HCT116 (cell line): ENCODE data around the gene GBF1. TPM values are rescaled to one million over a fixed set of nuclear protein-coding genes. Genes with fewer than 3 reads are reported as not detected.

ENCODE experiments used
- ATAC-seq: fragments of 200-7000 bp; cut with Tn5 transposase; 2 replicates; pipeline ENCODE4 v1.9.1; 2020; ENCODE audit warnings: mild to moderate bottlenecking, moderate library complexity
- BruUV-seq: library from RNA; stranded (reverse); fragments of 400-500 nt; replicated peaks from 2 replicates; lab custom pipeline; 2021; lab: Mats Ljungman, UMichigan
- CTCF ChIA-PET: fragments of 300-600 bp; sonication (Branson Sonifier 250); formaldehyde crosslinking; loops from one replicate; lab custom pipeline; 2021; ENCODE audit warnings: antibody characterized with exemption; lab: Charles Lee
- POLR2A ChIA-PET: fragments of 300-600, 350-600 bp; sonication (Branson Sonifier 250); formaldehyde crosslinking; loops from one replicate; lab custom pipeline; 2021; ENCODE audit warnings: antibody characterized with exemption; lab: Charles Lee
- RAD21 ChIA-PET, 2 experiments: fragments of 300-600 bp; sonication (Branson Sonifier 250); formaldehyde crosslinking; loops; one replicate each; lab custom pipeline; 2023; ENCODE audit warnings: low total read pairs in 2 of 2; ENCODE audit not compliant: uncharacterized antibody in 2 of 2, unreplicated experiment in 2 of 2, low non-redundant PET in 1 of 2; lab: Charles Lee
- DNase-seq: peaks from one replicate; pipeline ENCODE4 v3.0.0-alpha.2; 2010; ENCODE audit warnings: low read depth, low spot score
- H2AFZ ChIP-seq: fragments of 200-600 bp; shearing (Covaris generic), sonication (generic); 2 replicates; pipeline ENCODE4 v1.6.1; 2017; ENCODE audit warnings: low read depth, mixed run types, mixed read lengths, antibody characterized with exemption, low read length; ENCODE audit not compliant: poor library complexity, severe bottlenecking
- H3K27ac ChIP-seq: 2 replicates; pipeline ENCODE4 v1.5.1; 2012; ENCODE audit warnings: low read depth, low read length
- H3K27me3 ChIP-seq: fragments of 200-600 bp; sonication (generic); 2 replicates; pipeline ENCODE4 v1.6.1; 2016; ENCODE audit warnings: mixed run types, low read length, mixed read lengths; ENCODE audit not compliant: insufficient read depth
- H3K36me3 ChIP-seq, 2 experiments: fragments of 200-500 bp in 1 of 2; fragments of 200-600 bp in 1 of 2; sonication (Bioruptor generic) in 1 of 2; sonication (generic) in 1 of 2; 2 replicates each; pipeline versions ENCODE4 v1.5.1 to v1.6.1; 2014 to 2016; ENCODE audit warnings: low read length in 2 of 2, inconsistent platforms in 1 of 2, mixed read lengths in 1 of 2, mixed run types in 1 of 2; ENCODE audit not compliant: insufficient read depth in 2 of 2, control insufficient read depth in 1 of 2
- H3K4me1 ChIP-seq, 2 experiments: fragments of 200-600 bp in 1 of 2; sonication (generic) in 1 of 2; 2 replicates each; pipeline versions ENCODE4 v1.5.1 to v1.6.1; 2012 to 2017; ENCODE audit warnings: low read length in 2 of 2, inconsistent platforms in 1 of 2, mild to moderate bottlenecking in 1 of 2, mixed read lengths in 1 of 2, mixed run types in 1 of 2, moderate library complexity in 1 of 2; ENCODE audit not compliant: insufficient read depth in 2 of 2, control insufficient read depth in 1 of 2
- H3K4me2 ChIP-seq: fragments of 200-600 bp; sonication (generic); 2 replicates; pipeline ENCODE4 v1.6.1; 2017; ENCODE audit warnings: mixed run types, low read length, mixed read lengths
- H3K4me3 ChIP-seq, 2 experiments: fragments of 200-600 bp in 1 of 2; sonication (generic) in 1 of 2; replicated peaks in 1 of 2; 2 replicates each; pipeline ENCODE4 v1.5.1; 2011 to 2016; ENCODE audit warnings: low read length in 2 of 2, control low read depth in 1 of 2, low read depth in 1 of 2, mild to moderate bottlenecking in 1 of 2, mixed read lengths in 1 of 2, mixed run types in 1 of 2
- H3K79me2 ChIP-seq: fragments of 200-600 bp; sonication (generic); 2 replicates; pipeline ENCODE4 v1.6.1; 2017; ENCODE audit warnings: mild to moderate bottlenecking, mixed run types, low read length, moderate library complexity, mixed read lengths; ENCODE audit not compliant: insufficient read depth
- H3K9ac ChIP-seq: fragments of 200-600 bp; sonication (generic); 2 replicates; pipeline ENCODE4 v1.6.1; 2016; ENCODE audit warnings: low read length, mixed read lengths
- H3K9me2 ChIP-seq: fragments of 200-600 bp; sonication (generic), shearing (Covaris generic); 2 replicates; pipeline ENCODE4 v1.6.1; 2017; ENCODE audit warnings: mixed run types, mild to moderate bottlenecking, moderate library complexity; ENCODE audit not compliant: insufficient read depth
- H3K9me3 ChIP-seq, 2 experiments: fragments of 200-500 bp in 1 of 2; fragments of 200-600 bp in 1 of 2; sonication (Bioruptor generic) in 1 of 2; sonication (generic) in 1 of 2; 2 replicates each; pipeline ENCODE4 v1.6.1; 2014 to 2017; ENCODE audit warnings: low read length in 2 of 2, mixed read lengths in 2 of 2, inconsistent platforms in 1 of 2, low read depth in 1 of 2, mild to moderate bottlenecking in 1 of 2, mixed run types in 1 of 2, moderate library complexity in 1 of 2; ENCODE audit not compliant: control insufficient read depth in 1 of 2, insufficient read depth in 1 of 2
- H4K20me1 ChIP-seq: fragments of 200-600 bp; sonication (generic), shearing (Covaris generic); 2 replicates; pipeline ENCODE4 v1.6.1; 2017; ENCODE audit warnings: mixed run types, mild to moderate bottlenecking, moderate library complexity; ENCODE audit not compliant: insufficient read depth
- CEBPB ChIP-seq: IDR thresholded peaks from 2 replicates; pipeline ENCODE4 v1.6.1; 2012; ENCODE audit warnings: low read depth
- EZH2 ChIP-seq: fragments of 200-600 bp; sonication (generic); IDR thresholded peaks from 2 replicates; pipeline ENCODE4 v1.6.1; 2017; ENCODE audit warnings: antibody characterized with exemption, mixed run types
- EZH2phosphoT487 ChIP-seq: fragments of 200-600 bp; IDR thresholded peaks from 2 replicates; pipeline ENCODE4 v1.6.1; 2018; ENCODE audit warnings: antibody characterized with exemption, borderline replicate concordance
- POLR2A ChIP-seq: IDR thresholded peaks from 2 replicates; pipeline ENCODE4 v1.7.0; 2011; ENCODE audit warnings: borderline replicate concordance; ENCODE audit not compliant: insufficient read depth, insufficient read length; ENCODE audit errors: extremely low read depth
- POLR2AphosphoS5 ChIP-seq: IDR thresholded peaks from 2 replicates; pipeline ENCODE4 v1.6.1; 2011; ENCODE audit warnings: mild to moderate bottlenecking, low read depth, low read length, moderate library complexity
- SIN3A ChIP-seq: IDR thresholded peaks from 2 replicates; pipeline ENCODE4 v1.6.1; 2012; ENCODE audit warnings: low read depth
- ZFX ChIP-seq: fragments of 450-650 bp; IDR thresholded peaks from 2 replicates; pipeline ENCODE4 v1.6.1; 2017
- intact Hi-C: fragments of 100-400 bp; cut with micrococcal nuclease; formaldehyde crosslinking; loops from 2 replicates; pipeline ENCODE4 v1.10.0; 2022
- total RNA-seq: library from RNA; stranded (reverse); gene quantifications from one replicate; pipeline ENCODE4 v1.2.1, GENCODE V29; 2021; ENCODE audit not compliant: unreplicated experiment
- TF ChIP-seq, protein P1 (sequence below): IDR thresholded peaks from 2 replicates; pipeline ENCODE4 v1.6.1; 2012
- TF ChIP-seq, protein P2 (sequence below), 3 experiments: fragments of 200-600 bp in 1 of 3; sonication (generic) in 1 of 3; IDR thresholded peaks in 2 of 3; conservative IDR thresholded peaks in 1 of 3; 2 replicates each; pipeline ENCODE4 v1.5.1; 2012 to 2017; ENCODE audit warnings: low read depth in 2 of 3, low read length in 2 of 3, antibody characterized with exemption in 1 of 3, borderline replicate concordance in 1 of 3, control low read depth in 1 of 3, mild to moderate bottlenecking in 1 of 3, mixed read lengths in 1 of 3, mixed run types in 1 of 3, moderate library complexity in 1 of 3; ENCODE audit not compliant: insufficient read depth in 1 of 3

The GBF1 gene
- total RNA-seq, 1 experiment from 2014 or later, result 58.9 TPM

DNA sequence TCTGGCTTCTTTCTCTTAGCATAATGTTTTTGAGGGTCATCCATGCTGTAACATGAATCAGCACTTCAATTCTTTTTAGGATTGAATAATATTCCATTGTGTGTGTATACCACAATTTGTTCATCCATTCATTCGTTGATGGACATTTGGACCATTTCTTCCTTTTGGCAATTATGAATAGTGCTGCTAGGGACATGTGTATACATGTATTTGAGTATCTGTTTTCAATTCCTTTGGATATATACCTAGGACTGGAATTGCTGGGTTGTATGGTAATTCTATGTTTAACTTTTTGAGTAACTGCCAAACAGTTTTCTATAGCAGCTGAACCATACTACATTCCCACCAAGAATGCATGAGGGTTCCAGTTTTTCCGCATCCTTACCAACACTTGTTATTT is 39.2 kb downstream of the GBF1 start:
- Histone ChIP-seq H3K4me1 (no peaks in the 10 kb centered on the region), H3K27ac (no peak overlapping the region), H3K79me2 (peaks cover 58% of the 10 kb centered on the region), H3K36me3 (no peaks in the 10 kb centered on the region), H4K20me1 (peaks cover 15% of the 10 kb centered on the region; the same call in 1 of the 2 replicates), H3K4me3 (no peak overlapping the region), H3K9me3 (no peaks in the 10 kb centered on the region), H3K9me2 (no peaks in the 10 kb centered on the region), H3K9ac (no peak overlapping the region), H3K4me2 (no peak overlapping the region), H3K27me3 (no peaks in the 10 kb centered on the region), H2AFZ (no peak overlapping the region)
- ATAC-seq, result no peak
- RAD21 ChIA-PET, result no interaction called here
- intact Hi-C loops, result no loop called here
- BruUV-seq, result no TSS peak
- POLR2A ChIA-PET, result no interaction called here
- CTCF ChIA-PET, result no interaction called here
- DNase-seq, result no peak
- TF ChIP-seq CEBPB (no peak), ZFX (no peak), POLR2AphosphoS5 (no peak), EZH2 (no peak), SIN3A (no peak)
- TF ChIP-seq, protein P1, sequence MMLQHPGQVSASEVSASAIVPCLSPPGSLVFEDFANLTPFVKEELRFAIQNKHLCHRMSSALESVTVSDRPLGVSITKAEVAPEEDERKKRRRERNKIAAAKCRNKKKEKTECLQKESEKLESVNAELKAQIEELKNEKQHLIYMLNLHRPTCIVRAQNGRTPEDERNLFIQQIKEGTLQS, result no peak
- TF ChIP-seq, all 23 proteins: peak for 0

DNA sequence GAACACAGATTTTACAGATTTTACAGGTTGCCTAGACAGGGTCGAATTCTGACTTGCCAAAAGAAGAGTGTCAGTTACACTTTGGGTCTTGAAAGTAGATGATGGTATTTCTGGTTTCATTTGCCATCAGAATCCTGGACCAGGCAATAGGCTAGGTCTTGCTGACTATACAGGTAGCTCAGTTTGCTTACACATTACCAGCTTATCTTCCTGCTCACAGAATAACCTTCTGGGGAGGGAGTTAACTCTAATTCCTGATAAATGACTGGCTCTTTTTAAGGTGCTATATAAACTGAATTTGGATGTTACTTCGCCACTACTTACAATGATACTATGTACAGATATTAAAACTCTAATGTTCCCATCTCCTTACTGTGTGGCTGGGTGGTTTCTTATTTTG is 39.8 kb downstream of the GBF1 start:
- TF ChIP-seq POLR2A (no peak), EZH2phosphoT487 (no peak)
- TF ChIP-seq, protein P2, sequence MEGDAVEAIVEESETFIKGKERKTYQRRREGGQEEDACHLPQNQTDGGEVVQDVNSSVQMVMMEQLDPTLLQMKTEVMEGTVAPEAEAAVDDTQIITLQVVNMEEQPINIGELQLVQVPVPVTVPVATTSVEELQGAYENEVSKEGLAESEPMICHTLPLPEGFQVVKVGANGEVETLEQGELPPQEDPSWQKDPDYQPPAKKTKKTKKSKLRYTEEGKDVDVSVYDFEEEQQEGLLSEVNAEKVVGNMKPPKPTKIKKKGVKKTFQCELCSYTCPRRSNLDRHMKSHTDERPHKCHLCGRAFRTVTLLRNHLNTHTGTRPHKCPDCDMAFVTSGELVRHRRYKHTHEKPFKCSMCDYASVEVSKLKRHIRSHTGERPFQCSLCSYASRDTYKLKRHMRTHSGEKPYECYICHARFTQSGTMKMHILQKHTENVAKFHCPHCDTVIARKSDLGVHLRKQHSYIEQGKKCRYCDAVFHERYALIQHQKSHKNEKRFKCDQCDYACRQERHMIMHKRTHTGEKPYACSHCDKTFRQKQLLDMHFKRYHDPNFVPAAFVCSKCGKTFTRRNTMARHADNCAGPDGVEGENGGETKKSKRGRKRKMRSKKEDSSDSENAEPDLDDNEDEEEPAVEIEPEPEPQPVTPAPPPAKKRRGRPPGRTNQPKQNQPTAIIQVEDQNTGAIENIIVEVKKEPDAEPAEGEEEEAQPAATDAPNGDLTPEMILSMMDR (IDR thresholded peaks at IDR 0.05 in 2 of 3, conservative IDR thresholded peaks at IDR 0.05 in 1 of 3; ENCODE audit: borderline replicate concordance in 1 of 3, insufficient read depth in 1 of 3, low read depth in 2 of 3, low read length in 2 of 3), result no peak
- Histone ChIP-seq H3K4me1 (no peaks in the 10 kb centered on the region), H3K27me3 (no peaks in the 10 kb centered on the region), H3K27ac (no peak overlapping the region), H3K4me2 (no peak overlapping the region), H4K20me1 (peaks cover 15% of the 10 kb centered on the region; the same call in 1 of the 2 replicates), H3K9ac (no peak overlapping the region), H3K9me2 (no peaks in the 10 kb centered on the region), H2AFZ (no peak overlapping the region), H3K4me3 (no peak overlapping the region), H3K36me3 (no peaks in the 10 kb centered on the region), H3K9me3 (no peaks in the 10 kb centered on the region), H3K79me2 (peaks cover 52% of the 10 kb centered on the region)
- intact Hi-C loops, result no loop called here
- ATAC-seq (no peak), DNase-seq (no peak)
- CTCF ChIA-PET, result no interaction called here
- BruUV-seq, result no TSS peak
- POLR2A ChIA-PET, result no interaction called here
- RAD21 ChIA-PET, result no interaction called here
